Osteoblast (primary cell): ENCODE results near the gene KLHL17. TPM values are rescaled to one million over a fixed set of nuclear protein-coding genes. Genes with fewer than 3 reads are reported as not detected.
"Not testable (repeated sequence)": the region's sequence is repeated elsewhere in the genome, so short reads cannot be mapped to it uniquely, and the experiment has no call there.

ENCODE experiments used
- DNase-seq: peaks from one replicate; pipeline ENCODE4 v3.0.0; 2011; ENCODE audit warnings: low spot score, mixed read lengths; ENCODE audit not compliant: insufficient read length; ENCODE audit errors: missing footprints
- H2AFZ ChIP-seq: 2 replicates; pipeline ENCODE4 v1.6.0; 2011; ENCODE audit warnings: mild to moderate bottlenecking, low read length
- H3K27ac ChIP-seq: 2 replicates; pipeline ENCODE4 v1.5.1; 2011; ENCODE audit warnings: mild to moderate bottlenecking, low read depth, low read length, moderate library complexity
- H3K27me3 ChIP-seq: 2 replicates; pipeline ENCODE4 v1.6.0; 2012; ENCODE audit warnings: mild to moderate bottlenecking, control low read depth, inconsistent platforms, low read length, moderate library complexity; ENCODE audit not compliant: insufficient read depth
- H3K36me3 ChIP-seq: 2 replicates; pipeline ENCODE4 v1.5.1; 2011; ENCODE audit warnings: mild to moderate bottlenecking, low read length, control low read depth, moderate library complexity; ENCODE audit not compliant: insufficient read depth
- H3K4me1 ChIP-seq: 2 replicates; pipeline ENCODE4 v1.5.1; 2011; ENCODE audit warnings: mild to moderate bottlenecking, low read length, control low read depth, moderate library complexity; ENCODE audit not compliant: insufficient read depth
- H3K4me2 ChIP-seq: 2 replicates; pipeline ENCODE4 v1.6.0; 2011; ENCODE audit warnings: mild to moderate bottlenecking, low read length; ENCODE audit not compliant: insufficient read depth
- H3K4me3 ChIP-seq: fragments of 200-600 bp; sonication (generic); 3 replicates; pipeline ENCODE4 v1.5.1; 2012; ENCODE audit warnings: mild to moderate bottlenecking, low read length, inconsistent platforms; ENCODE audit not compliant: insufficient read depth
- H3K79me2 ChIP-seq: 2 replicates; pipeline ENCODE4 v1.6.0; 2012; ENCODE audit warnings: mild to moderate bottlenecking, low read length, control low read depth, inconsistent platforms; ENCODE audit not compliant: insufficient read depth
- H3K9me3 ChIP-seq: 2 replicates; pipeline ENCODE4 v1.5.1; 2011; ENCODE audit warnings: low read depth, low read length, control low read depth
- H4K20me1 ChIP-seq: 2 replicates; pipeline ENCODE4 v1.6.0; 2012; ENCODE audit warnings: mild to moderate bottlenecking, low read length, control low read depth; ENCODE audit not compliant: insufficient read depth
- total RNA-seq: library from RNA; depleted of rRNA; stranded (reverse); fragments of >200 nt; gene quantifications from 2 replicates; pipeline ENCODE4 v1.2.3, GENCODE V29; 2012
- TF ChIP-seq, protein P1 (sequence below): IDR thresholded peaks from 2 replicates; pipeline ENCODE4 v1.5.1; 2011; ENCODE audit warnings: mild to moderate bottlenecking, low read depth, low read length, moderate library complexity; ENCODE audit errors: extremely low read depth

KLHL17 gene
- total RNA-seq, 1 donor: 5.4 TPM

DNA sequence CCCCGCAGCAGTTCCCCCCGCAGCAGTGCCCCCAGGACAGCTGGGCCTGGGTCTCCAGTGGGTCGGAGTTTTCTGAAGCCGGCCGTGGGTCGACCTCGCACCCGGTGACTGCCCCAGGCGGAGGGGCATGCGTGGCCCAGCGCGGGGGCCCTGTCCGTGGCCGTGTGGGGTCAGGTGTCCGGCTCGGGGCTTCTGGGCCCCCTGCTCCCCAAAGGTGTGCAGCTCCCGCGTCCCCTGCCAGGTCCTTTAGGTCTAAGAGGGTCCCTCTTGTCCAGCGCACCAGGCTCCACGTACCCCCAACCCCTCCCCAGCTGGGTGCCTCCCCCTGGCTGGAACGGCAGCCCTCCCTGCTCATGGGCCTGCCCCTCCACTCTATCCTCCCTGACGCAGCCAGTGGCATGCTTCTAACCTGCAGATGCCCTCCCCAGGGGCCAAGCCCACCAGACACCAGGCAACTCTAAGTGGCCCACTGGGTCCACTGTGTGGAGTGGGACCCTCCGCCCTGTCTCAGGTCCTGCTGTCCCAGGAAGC is 45.5 kb downstream of the KLHL17 start:
- DNase-seq: peak; percentile 76
- H3K27ac ChIP-seq: no peak overlapping the region
- peaks cover 2% of the 10 kb centered on the region for H3K4me1 ChIP-seq
- no peaks in the 10 kb centered on the region for H3K9me3 ChIP-seq
- peaks cover 14% of the 10 kb centered on the region for H3K27me3 ChIP-seq
- TF ChIP-seq, protein P1, sequence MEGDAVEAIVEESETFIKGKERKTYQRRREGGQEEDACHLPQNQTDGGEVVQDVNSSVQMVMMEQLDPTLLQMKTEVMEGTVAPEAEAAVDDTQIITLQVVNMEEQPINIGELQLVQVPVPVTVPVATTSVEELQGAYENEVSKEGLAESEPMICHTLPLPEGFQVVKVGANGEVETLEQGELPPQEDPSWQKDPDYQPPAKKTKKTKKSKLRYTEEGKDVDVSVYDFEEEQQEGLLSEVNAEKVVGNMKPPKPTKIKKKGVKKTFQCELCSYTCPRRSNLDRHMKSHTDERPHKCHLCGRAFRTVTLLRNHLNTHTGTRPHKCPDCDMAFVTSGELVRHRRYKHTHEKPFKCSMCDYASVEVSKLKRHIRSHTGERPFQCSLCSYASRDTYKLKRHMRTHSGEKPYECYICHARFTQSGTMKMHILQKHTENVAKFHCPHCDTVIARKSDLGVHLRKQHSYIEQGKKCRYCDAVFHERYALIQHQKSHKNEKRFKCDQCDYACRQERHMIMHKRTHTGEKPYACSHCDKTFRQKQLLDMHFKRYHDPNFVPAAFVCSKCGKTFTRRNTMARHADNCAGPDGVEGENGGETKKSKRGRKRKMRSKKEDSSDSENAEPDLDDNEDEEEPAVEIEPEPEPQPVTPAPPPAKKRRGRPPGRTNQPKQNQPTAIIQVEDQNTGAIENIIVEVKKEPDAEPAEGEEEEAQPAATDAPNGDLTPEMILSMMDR: no peak
- H3K36me3 ChIP-seq: no peaks in the 10 kb centered on the region
- no peaks in the 10 kb centered on the region for H3K79me2 ChIP-seq
- H3K4me3 ChIP-seq: no peak overlapping the region
- H4K20me1 ChIP-seq: peaks cover 3% of the 10 kb centered on the region
- no peak overlapping the region for H2AFZ ChIP-seq
- no peak overlapping the region for H3K4me2 ChIP-seq

DNA sequence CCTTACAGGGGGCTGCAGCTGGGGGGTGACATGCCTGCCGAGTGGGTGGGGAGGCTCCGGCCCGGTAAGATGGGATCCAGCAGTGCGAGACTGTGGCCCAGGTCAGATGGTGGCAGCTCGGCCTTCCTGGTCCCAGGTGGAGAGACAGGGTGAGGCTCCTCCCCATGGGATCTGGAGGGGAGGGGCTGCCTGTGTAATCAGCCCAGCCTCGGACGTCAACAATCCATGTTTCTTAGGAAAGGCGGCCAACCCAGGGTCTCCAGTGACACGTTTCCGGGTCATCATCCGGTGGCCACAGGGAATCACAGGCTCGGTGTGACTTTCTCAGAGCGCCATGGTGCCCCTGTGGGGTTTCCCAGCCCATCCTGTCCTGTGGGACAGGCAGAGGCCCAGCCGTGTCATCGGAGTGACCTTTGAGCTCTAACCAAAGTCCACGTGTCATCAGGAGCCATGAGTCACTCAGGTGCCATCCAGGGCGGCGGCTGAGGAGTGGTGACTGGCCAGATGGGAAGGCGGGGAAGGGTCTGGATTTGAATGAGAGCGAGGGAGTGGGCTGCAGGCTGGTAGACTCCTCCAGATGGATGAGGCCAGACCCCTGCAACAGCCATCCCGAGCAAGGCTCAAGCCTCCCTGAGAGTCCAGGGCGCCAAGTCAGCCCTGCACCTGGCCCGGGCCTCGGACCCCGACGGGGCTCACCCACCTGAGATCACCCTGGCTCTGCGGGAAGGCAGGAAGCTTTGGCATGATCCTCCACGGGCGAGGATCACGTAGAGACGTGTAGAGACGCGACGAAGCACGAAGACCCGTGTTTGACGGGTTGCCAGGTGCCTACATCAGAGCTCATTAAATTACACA is 46.1 kb downstream of the KLHL17 start:
- no peaks in the 10 kb centered on the region for H3K79me2 ChIP-seq
- DNase-seq: peak; percentile 70
- H2AFZ ChIP-seq: no peak overlapping the region

DNA sequence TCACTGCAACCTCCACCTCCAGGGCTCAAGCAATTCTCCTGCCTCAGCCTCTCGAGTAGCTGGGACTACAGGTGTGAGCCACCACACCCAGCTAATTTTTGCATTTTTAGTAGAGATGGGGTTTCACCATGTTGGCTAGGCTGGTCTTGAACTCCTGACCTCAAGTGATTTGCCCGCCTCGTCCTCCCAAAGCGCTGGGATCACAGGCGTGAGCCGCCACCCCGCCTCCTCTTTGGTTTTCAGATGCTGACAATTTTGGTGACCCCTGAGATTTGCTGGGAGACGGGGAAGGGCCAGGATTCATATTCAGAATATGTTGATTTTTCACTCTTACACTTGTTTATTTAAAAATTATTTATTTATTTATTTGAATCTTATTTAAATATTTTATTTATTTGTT is 49.7 kb downstream of the KLHL17 start:
- DNase-seq, H3K27me3 ChIP-seq, H3K4me1 ChIP-seq, H3K9me3 ChIP-seq, H3K79me2 ChIP-seq, H3K27ac ChIP-seq, H3K4me2 ChIP-seq, H3K4me3 ChIP-seq, H2AFZ ChIP-seq, H4K20me1 ChIP-seq, H3K36me3 ChIP-seq: not testable (repeated sequence)

More for the DNA sequence above, 46.1 kb downstream of the KLHL17 start:
- Histone ChIP-seq H3K4me3 (no peak overlapping the region), H3K27me3 (peaks cover 8% of the 10 kb centered on the region), H3K4me1 (no peaks in the 10 kb centered on the region), H3K27ac (no peak overlapping the region), H4K20me1 (peaks cover 3% of the 10 kb centered on the region), H3K4me2 (no peak overlapping the region), H3K9me3 (no peaks in the 10 kb centered on the region), H3K36me3 (no peaks in the 10 kb centered on the region)
- TF ChIP-seq, protein P1: no peak

DNA sequence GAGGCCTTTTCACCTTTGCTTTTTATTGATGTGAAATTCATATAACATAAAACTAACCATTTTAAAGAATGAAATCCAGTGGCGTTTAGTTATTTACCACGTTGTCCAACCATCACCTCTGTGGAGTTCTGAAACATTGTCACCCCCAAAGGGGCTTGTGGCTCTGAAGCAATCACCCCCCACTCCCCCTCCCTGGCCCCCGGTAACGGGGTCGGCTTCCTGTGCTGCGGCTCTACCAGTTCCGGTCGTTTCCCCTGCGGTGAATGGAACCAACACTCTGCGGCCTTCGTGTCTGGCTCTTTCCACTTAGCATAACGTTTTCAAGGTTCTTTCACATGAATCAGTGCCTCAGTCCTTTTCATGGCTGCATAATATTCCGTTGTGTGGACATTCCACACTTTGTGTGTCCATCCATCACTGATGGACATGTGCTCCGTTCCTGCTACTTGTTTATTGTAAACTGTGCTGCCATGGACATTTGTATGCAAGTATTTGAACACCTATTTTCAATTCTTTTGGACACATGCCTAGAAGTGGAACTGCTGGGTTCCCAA is 51.1 kb downstream of the KLHL17 start:
- Histone ChIP-seq H3K36me3 (no peaks in the 10 kb centered on the region), H3K9me3 (no peaks in the 10 kb centered on the region), H3K4me1 (no peaks in the 10 kb centered on the region), H3K27ac (no peak overlapping the region), H3K4me3 (no peak overlapping the region), H3K79me2 (no peaks in the 10 kb centered on the region), H2AFZ (no peak overlapping the region), H3K27me3 (no peaks in the 10 kb centered on the region), H3K4me2 (no peak overlapping the region), H4K20me1 (no peaks in the 10 kb centered on the region)
- TF ChIP-seq, protein P1: no peak
- no peak for DNase-seq

DNA sequence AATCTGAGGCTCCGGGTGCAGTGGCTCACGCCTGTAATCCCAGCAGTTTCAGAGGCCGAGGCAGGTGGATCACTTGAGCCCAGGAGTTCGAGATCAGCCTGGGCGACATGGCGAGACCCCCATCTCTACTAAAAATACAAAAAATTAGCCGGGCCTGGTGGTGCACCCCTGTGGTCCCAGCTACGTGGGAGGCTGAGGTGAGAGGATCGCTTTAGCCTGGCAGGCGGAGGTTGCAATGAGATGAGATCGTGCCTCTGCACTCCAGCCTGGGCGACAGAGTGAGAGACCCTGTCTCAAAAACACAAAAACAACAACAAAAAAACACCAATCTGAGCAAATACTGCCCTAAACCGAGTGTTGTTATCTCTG is 52.3 kb downstream of the KLHL17 start:
- peak overlapping the region; percentile 93 for H3K27ac ChIP-seq
- H4K20me1 ChIP-seq: not testable (repeated sequence)

More for the DNA sequence above, 52.3 kb downstream of the KLHL17 start:
- not testable (repeated sequence) for H3K4me1 ChIP-seq, H3K9me3 ChIP-seq, H3K27me3 ChIP-seq, H3K36me3 ChIP-seq, H3K79me2 ChIP-seq, DNase-seq
- Histone ChIP-seq H3K4me2 (peak overlapping the region; percentile 96), H2AFZ (peak overlapping the region; percentile 99), H3K4me3 (peak overlapping the region; percentile 99)
